A673 (cell line): ENCODE results near the gene FTO.

Source experiments
- EZH2 ChIP-seq: fragments of 200-600 bp; sonication (generic); IDR thresholded peaks from 2 replicates; pipeline ENCODE4 v1.6.1; 2017; ENCODE audit warnings: borderline replicate concordance, low read depth, mild to moderate bottlenecking, mixed read lengths, antibody characterized with exemption, low read length; ENCODE audit not compliant: poor library complexity, severe bottlenecking
- TF ChIP-seq, protein P1 (sequence below): fragments of 300-800, 200-600 bp; sonication (generic); conservative IDR thresholded peaks from 2 replicates; pipeline ENCODE4 v1.5.1; 2017; ENCODE audit warnings: low read depth, mild to moderate bottlenecking, antibody characterized with exemption, low read length, moderate library complexity, mixed read lengths

DNA sequence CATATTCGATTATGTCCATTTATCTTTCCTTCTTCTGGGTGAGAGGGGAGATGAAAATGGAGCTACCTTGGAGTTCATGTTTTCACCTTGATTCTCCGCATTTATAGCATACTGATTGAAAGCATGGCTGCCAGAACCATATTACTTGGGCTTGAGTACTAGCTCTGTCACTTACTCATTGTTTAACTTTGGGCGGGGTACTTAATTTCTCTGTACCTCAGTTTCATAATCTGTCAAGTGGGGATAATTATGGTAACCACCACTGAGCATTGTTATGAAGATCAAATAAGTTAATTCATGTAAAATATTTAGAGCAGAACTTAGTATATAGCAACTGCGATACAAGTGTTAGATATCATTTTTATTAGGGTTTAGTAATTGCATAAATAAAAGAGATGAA is 65.2 kb downstream of the FTO start:
- TF ChIP-seq, protein P1, sequence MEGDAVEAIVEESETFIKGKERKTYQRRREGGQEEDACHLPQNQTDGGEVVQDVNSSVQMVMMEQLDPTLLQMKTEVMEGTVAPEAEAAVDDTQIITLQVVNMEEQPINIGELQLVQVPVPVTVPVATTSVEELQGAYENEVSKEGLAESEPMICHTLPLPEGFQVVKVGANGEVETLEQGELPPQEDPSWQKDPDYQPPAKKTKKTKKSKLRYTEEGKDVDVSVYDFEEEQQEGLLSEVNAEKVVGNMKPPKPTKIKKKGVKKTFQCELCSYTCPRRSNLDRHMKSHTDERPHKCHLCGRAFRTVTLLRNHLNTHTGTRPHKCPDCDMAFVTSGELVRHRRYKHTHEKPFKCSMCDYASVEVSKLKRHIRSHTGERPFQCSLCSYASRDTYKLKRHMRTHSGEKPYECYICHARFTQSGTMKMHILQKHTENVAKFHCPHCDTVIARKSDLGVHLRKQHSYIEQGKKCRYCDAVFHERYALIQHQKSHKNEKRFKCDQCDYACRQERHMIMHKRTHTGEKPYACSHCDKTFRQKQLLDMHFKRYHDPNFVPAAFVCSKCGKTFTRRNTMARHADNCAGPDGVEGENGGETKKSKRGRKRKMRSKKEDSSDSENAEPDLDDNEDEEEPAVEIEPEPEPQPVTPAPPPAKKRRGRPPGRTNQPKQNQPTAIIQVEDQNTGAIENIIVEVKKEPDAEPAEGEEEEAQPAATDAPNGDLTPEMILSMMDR: no peak
- TF ChIP-seq EZH2: no peak
